H9 (cell line): ENCODE results near the gene ATAD1. TPM values are rescaled to one million over a fixed set of nuclear protein-coding genes. Genes with fewer than 3 reads are reported as not detected.
"Not testable (repeated sequence)": the region's sequence is repeated elsewhere in the genome, so short reads cannot be mapped to it uniquely, and the experiment has no call there.

Source experiments
- DNase-seq: peaks from one replicate; pipeline ENCODE4 v3.0.0-alpha.2; 2017
- H2AFZ ChIP-seq: one replicate; pipeline ENCODE4 v1.6.1; 2013; ENCODE audit warnings: mild to moderate bottlenecking, low read length, control low read depth, moderate library complexity
- H2AK5ac ChIP-seq: 2 replicates; pipeline ENCODE4 v1.6.1; 2013; ENCODE audit warnings: low read length, control low read depth, mixed read lengths; ENCODE audit not compliant: insufficient read length
- H2BK120ac ChIP-seq: one replicate; pipeline ENCODE4 v1.6.1; 2013; ENCODE audit warnings: low read depth, mild to moderate bottlenecking, low read length, control low read depth, inconsistent platforms; ENCODE audit not compliant: poor library complexity, severe bottlenecking
- H2BK12ac ChIP-seq: 2 replicates; pipeline ENCODE4 v1.6.1; 2013; ENCODE audit warnings: low read length, control low read depth, mixed read lengths, low read depth; ENCODE audit not compliant: insufficient read length
- H2BK15ac ChIP-seq: 2 replicates; pipeline ENCODE4 v1.6.1; 2013; ENCODE audit warnings: low read depth, low read length, control low read depth
- H2BK20ac ChIP-seq: one replicate; pipeline ENCODE4 v1.6.1; 2013; ENCODE audit warnings: low read depth, mild to moderate bottlenecking, low read length, control low read depth, inconsistent platforms; ENCODE audit not compliant: poor library complexity, severe bottlenecking
- H2BK5ac ChIP-seq: 2 replicates; pipeline ENCODE4 v1.6.1; 2013; ENCODE audit warnings: low read length, control low read depth, mixed read lengths; ENCODE audit not compliant: insufficient read length
- H3K14ac ChIP-seq: 2 replicates; pipeline ENCODE4 v1.6.1; 2013; ENCODE audit warnings: low read length, control low read depth; ENCODE audit not compliant: insufficient read depth
- H3K18ac ChIP-seq: 2 replicates; pipeline ENCODE4 v1.6.1; 2013; ENCODE audit warnings: low read depth, mild to moderate bottlenecking, mixed read lengths, low read length, control low read depth; ENCODE audit not compliant: insufficient read length
- H3K23ac ChIP-seq: 2 replicates; pipeline ENCODE4 v1.6.1; 2013; ENCODE audit warnings: low read length, control low read depth, mixed read lengths, low read depth; ENCODE audit not compliant: insufficient read length
- H3K23me2 ChIP-seq: 2 replicates; pipeline ENCODE4 v1.6.1; 2013; ENCODE audit warnings: low read depth, mild to moderate bottlenecking, mixed read lengths, low read length, control low read depth; ENCODE audit not compliant: insufficient read length, poor library complexity, severe bottlenecking
- H3K27ac ChIP-seq: 2 replicates; pipeline ENCODE4 v1.5.1; 2013; ENCODE audit warnings: low read length, control low read depth, mixed read lengths, low read depth; ENCODE audit not compliant: insufficient read length
- H3K27me3 ChIP-seq: 2 replicates; pipeline ENCODE4 v1.6.1; 2013; ENCODE audit warnings: low read length, control low read depth, inconsistent platforms; ENCODE audit not compliant: insufficient read depth
- H3K4ac ChIP-seq: 2 replicates; pipeline ENCODE4 v1.6.1; 2013; ENCODE audit warnings: low read depth, mild to moderate bottlenecking, control low read depth, inconsistent platforms, low read length, moderate library complexity
- H3K4me1 ChIP-seq: 2 replicates; pipeline ENCODE4 v1.6.1; 2013; ENCODE audit warnings: low read length, control low read depth, inconsistent platforms; ENCODE audit not compliant: insufficient read depth
- H3K4me2 ChIP-seq: 2 replicates; pipeline ENCODE4 v1.6.1; 2013; ENCODE audit warnings: low read length, control low read depth, mixed read lengths; ENCODE audit not compliant: insufficient read length, insufficient read depth
- H3K56ac ChIP-seq: 2 replicates; pipeline ENCODE4 v1.6.1; 2013; ENCODE audit warnings: low read depth, mild to moderate bottlenecking, mixed read lengths, low read length, control low read depth; ENCODE audit not compliant: insufficient read length
- H3K79me1 ChIP-seq: 2 replicates; pipeline ENCODE4 v1.6.1; 2013; ENCODE audit warnings: low read depth, mild to moderate bottlenecking, moderate library complexity, low read length, control low read depth, inconsistent platforms; ENCODE audit not compliant: insufficient read depth, poor library complexity, severe bottlenecking
- H3K79me2 ChIP-seq: 2 replicates; pipeline ENCODE4 v1.6.1; 2013; ENCODE audit warnings: low read length, control low read depth, inconsistent platforms; ENCODE audit not compliant: insufficient read depth
- H3K9ac ChIP-seq: 2 replicates; pipeline ENCODE4 v1.6.1; 2013; ENCODE audit warnings: low read length, control low read depth, mixed read lengths; ENCODE audit not compliant: insufficient read length; ENCODE audit errors: extremely low read depth
- H3K9me3 ChIP-seq: one replicate; pipeline ENCODE4 v1.6.1; 2013; ENCODE audit warnings: low read depth, low read length, inconsistent platforms; ENCODE audit not compliant: control insufficient read depth
- H3T11ph ChIP-seq: one replicate; pipeline ENCODE4 v1.6.1; 2013; ENCODE audit warnings: mild to moderate bottlenecking, low read length, control low read depth, inconsistent platforms
- H4K20me1 ChIP-seq: one replicate; pipeline ENCODE4 v1.6.1; 2013; ENCODE audit not compliant: control insufficient read depth, insufficient read length, insufficient read depth
- H4K5ac ChIP-seq: 2 replicates; pipeline ENCODE4 v1.6.1; 2013; ENCODE audit warnings: low read depth, mild to moderate bottlenecking, mixed read lengths, low read length, control low read depth; ENCODE audit not compliant: insufficient read length
- H4K8ac ChIP-seq: replicated peaks from 2 replicates; pipeline ENCODE4 v1.6.1; 2013; ENCODE audit warnings: low read length, control low read depth, mixed read lengths, low read depth; ENCODE audit not compliant: insufficient read length
- H4K91ac ChIP-seq: 2 replicates; pipeline ENCODE4 v1.6.1; 2013; ENCODE audit warnings: low read depth, mild to moderate bottlenecking, moderate library complexity, mixed read lengths, low read length, control low read depth; ENCODE audit not compliant: insufficient read length
- H3K27ac Mint-ChIP-seq, 3 experiments: 2 replicates in 2 of 3; 3 replicates in 1 of 3; pipeline ENCODE4 v1.8.0; 2020 to 2021; ENCODE audit warnings: mixed read lengths in 3 of 3, mild to moderate bottlenecking in 1 of 3, moderate library complexity in 1 of 3
- H3K27me3 Mint-ChIP-seq: 2 replicates; pipeline ENCODE4 v1.8.0; 2021; ENCODE audit warnings: low read depth, mild to moderate bottlenecking, moderate library complexity, mixed read lengths
- H3K36me3 Mint-ChIP-seq, 3 experiments: 2 replicates in 2 of 3; 3 replicates in 1 of 3; pipeline ENCODE4 v1.8.0; 2020 to 2021; ENCODE audit warnings: low read depth in 3 of 3, mixed read lengths in 3 of 3; ENCODE audit not compliant: insufficient read depth in 1 of 3
- H3K4me1 Mint-ChIP-seq, 2 experiments: 2 replicates each; pipeline ENCODE4 v1.8.0; 2020; ENCODE audit warnings: mixed read lengths in 2 of 2
- H3K4me3 Mint-ChIP-seq, 2 experiments: 2 replicates in 1 of 2; 3 replicates in 1 of 2; pipeline ENCODE4 v1.8.0; 2020 to 2021; ENCODE audit warnings: mild to moderate bottlenecking in 2 of 2, mixed read lengths in 2 of 2, moderate library complexity in 1 of 2
- H3K9me3 Mint-ChIP-seq, 2 experiments: 2 replicates in 1 of 2; 3 replicates in 1 of 2; pipeline ENCODE4 v1.8.0; 2020; ENCODE audit warnings: mild to moderate bottlenecking in 2 of 2, mixed read lengths in 2 of 2, moderate library complexity in 1 of 2
- WGBS: extraction: QIAGEN DNeasy Blood & Tissue Kit; methylation state at CpG from one replicate; pipeline ENCODE4 v1.1.7; 2013; ENCODE audit warnings: missing lambda C conversion rate, low lambda C conversion rate, mixed read lengths; ENCODE audit not compliant: insufficient read length; ENCODE audit errors: extremely low coverage; 5-methylcytosine and 5-hydroxymethylcytosine counted together
- total RNA-seq: library from RNA; stranded (reverse); gene quantifications from 2 replicates; pipeline ENCODE4 v1.2.1, GENCODE V29; 2021
- TF ChIP-seq, protein P1 (sequence below): fragments of 200-600 bp; sonication (generic); conservative IDR thresholded peaks from 3 replicates; pipeline ENCODE4 v1.8.0; 2021; ENCODE audit warnings: antibody characterized with exemption, mild to moderate bottlenecking

The ATAD1 gene
- total RNA-seq, 1 experiment from 2014 or later: 38.7 TPM

DNA sequence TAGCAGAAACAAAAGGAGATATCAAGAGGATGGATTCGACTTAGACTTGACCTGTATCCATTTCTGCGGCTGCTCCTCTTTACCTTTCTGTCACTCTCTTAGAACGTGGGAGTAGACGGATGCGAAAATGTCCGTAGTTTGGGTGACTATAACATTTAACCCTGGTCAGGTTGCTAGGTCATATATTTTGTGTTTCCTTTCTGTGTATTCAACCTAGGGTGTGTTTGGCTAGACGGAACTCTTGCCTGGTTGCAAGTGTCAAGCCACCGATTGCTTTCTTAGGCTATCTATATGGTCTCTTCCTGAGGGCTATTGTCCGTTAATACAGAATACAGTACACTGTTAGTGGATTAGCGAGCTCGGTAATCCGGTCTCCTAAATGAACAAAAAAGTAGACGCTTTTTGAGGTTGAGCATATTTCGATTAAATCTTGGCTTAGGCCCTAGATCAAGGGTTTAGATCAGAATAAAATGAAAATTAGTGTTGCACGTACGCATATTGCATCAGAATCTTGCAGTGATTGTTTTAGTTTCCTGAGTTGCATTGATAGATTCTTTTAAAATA lies 46.6 kb upstream of the ATAD1 start:
- Histone ChIP-seq H3K23me2 (peaks cover 17% of the 10 kb centered on the region), H2BK12ac (no peak overlapping the region), H3K4me2 (peak overlapping the region; percentile 96), H3T11ph (no peak overlapping the region), H3K4ac (no peak overlapping the region), H2BK5ac (no peak overlapping the region), H2AFZ (no peak overlapping the region), H2BK20ac (no peak overlapping the region), H4K8ac (no peak overlapping the region), H3K4me1 (no peaks in the 10 kb centered on the region), H3K14ac (no peak overlapping the region), H4K5ac (no peak overlapping the region), H3K27ac (no peak overlapping the region), H3K18ac (no peak overlapping the region), H2BK15ac (no peak overlapping the region), H4K20me1 (no peaks in the 10 kb centered on the region), H4K91ac (no peak overlapping the region), H3K9ac (peak overlapping the region; percentile 86), H3K56ac (no peak overlapping the region), H3K79me1 (no peaks in the 10 kb centered on the region), H3K9me3 (no peaks in the 10 kb centered on the region), H2BK120ac (no peak overlapping the region), H3K23ac (no peak overlapping the region), H2AK5ac (no peak overlapping the region), H3K27me3 (no peaks in the 10 kb centered on the region), H3K79me2 (peaks cover 24% of the 10 kb centered on the region; the same call in 1 of the 2 replicates)
- H3K4me3 Mint-ChIP-seq: peak overlapping the region; percentile 97 to 98
- H3K36me3 Mint-ChIP-seq: peaks cover 0 to 6% (median 5%) of the 10 kb centered on the region in 3 experiments; a peak in 5 of 7 replicates
- TF ChIP-seq, protein P1, sequence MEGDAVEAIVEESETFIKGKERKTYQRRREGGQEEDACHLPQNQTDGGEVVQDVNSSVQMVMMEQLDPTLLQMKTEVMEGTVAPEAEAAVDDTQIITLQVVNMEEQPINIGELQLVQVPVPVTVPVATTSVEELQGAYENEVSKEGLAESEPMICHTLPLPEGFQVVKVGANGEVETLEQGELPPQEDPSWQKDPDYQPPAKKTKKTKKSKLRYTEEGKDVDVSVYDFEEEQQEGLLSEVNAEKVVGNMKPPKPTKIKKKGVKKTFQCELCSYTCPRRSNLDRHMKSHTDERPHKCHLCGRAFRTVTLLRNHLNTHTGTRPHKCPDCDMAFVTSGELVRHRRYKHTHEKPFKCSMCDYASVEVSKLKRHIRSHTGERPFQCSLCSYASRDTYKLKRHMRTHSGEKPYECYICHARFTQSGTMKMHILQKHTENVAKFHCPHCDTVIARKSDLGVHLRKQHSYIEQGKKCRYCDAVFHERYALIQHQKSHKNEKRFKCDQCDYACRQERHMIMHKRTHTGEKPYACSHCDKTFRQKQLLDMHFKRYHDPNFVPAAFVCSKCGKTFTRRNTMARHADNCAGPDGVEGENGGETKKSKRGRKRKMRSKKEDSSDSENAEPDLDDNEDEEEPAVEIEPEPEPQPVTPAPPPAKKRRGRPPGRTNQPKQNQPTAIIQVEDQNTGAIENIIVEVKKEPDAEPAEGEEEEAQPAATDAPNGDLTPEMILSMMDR: no peak
- no peak for DNase-seq
- peak overlapping the region in 2 of 3 experiments; percentile 56 to 77; a peak in 3 of 7 replicates for H3K27ac Mint-ChIP-seq
- H3K4me1 Mint-ChIP-seq: peaks cover 41 to 43% of the 10 kb centered on the region in 2 experiments
- H3K27me3 Mint-ChIP-seq: peaks cover 8% of the 10 kb centered on the region; the same call in 1 of the 2 replicates
- no peaks in the 10 kb centered on the region; a peak in 1 of 5 replicates for H3K9me3 Mint-ChIP-seq
- WGBS: no CpG with 5 or more reads among the region's 16 CpGs

GRCh38 chr10:87863951-87864495 lies 46.0 kb upstream of the ATAD1 start:
- H2AFZ ChIP-seq, H3K18ac ChIP-seq, H2BK20ac ChIP-seq, H3K23ac ChIP-seq, H3K79me1 ChIP-seq, H3K9me3 Mint-ChIP-seq, H3K27me3 ChIP-seq, H2AK5ac ChIP-seq, H3K4ac ChIP-seq, H3K36me3 Mint-ChIP-seq, H2BK15ac ChIP-seq, H4K5ac ChIP-seq, H3K14ac ChIP-seq, DNase-seq, H4K20me1 ChIP-seq, H4K91ac ChIP-seq, H3K27ac ChIP-seq, H3K4me1 ChIP-seq, H3T11ph ChIP-seq, H2BK5ac ChIP-seq, H3K27me3 Mint-ChIP-seq, H4K8ac ChIP-seq, H3K56ac ChIP-seq, H2BK12ac ChIP-seq, H3K9me3 ChIP-seq, H2BK120ac ChIP-seq: not testable (repeated sequence)
- Mint-ChIP-seq H3K4me1 (peaks cover 40 to 41% of the 10 kb centered on the region in 2 experiments), H3K4me3 (peak overlapping the region; percentile 97 to 98), H3K27ac (peak overlapping the region in 2 of 3 experiments; percentile 56 to 77; a peak in 2 of 7 replicates)
- H3K23me2 ChIP-seq: peaks cover 17% of the 10 kb centered on the region
- peak overlapping the region; percentile 96 for H3K4me2 ChIP-seq
- no CpG with 5 or more reads among the region's 47 CpGs for WGBS
- peak overlapping the region; percentile 86 for H3K9ac ChIP-seq
- peaks cover 24% of the 10 kb centered on the region; the same call in 1 of the 2 replicates for H3K79me2 ChIP-seq
